ENCODE measurements around the gene CLCA4.

Gene CLCA4

GRCh38 chr1:86616871-86617270 lies 70.0 kb downstream of the CLCA4 start:
- DNase-seq (ENCODE audit: low read depth in 1 of 2, low spot score in 1 of 2) = no peak

- no peak for DNase-seq (ENCODE audit: low read depth in 1 of 2, low spot score in 1 of 2)
These were observed 71.5 kb downstream of the CLCA4 start for GRCh38 chr1:86618358-86618757.

DNA sequence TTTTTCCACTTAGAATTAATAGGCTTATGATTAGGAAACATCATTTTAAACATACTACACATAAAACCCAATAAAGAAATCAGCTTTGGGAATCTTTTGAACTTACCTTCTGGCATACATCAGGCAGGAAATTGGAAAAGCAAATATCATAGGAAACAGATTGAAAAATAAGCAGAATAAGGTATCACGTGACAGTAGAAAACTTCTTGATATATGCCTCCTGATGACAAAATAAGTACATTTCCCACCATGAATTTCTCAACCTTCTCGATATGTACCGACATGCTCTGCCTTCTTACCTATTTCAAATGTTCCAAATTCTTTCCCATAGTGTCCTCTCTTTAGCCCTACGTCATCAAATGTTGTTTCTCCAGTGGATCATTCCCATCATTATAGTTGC lies 72.4 kb downstream of the CLCA4 start:
- DNase-seq (ENCODE audit: low read depth in 1 of 2, low spot score in 1 of 2) = no peak

GRCh38 chr1:86621286-86621685 lies 74.4 kb downstream of the CLCA4 start:
- DNase-seq (ENCODE audit: low read depth in 1 of 2, low spot score in 1 of 2) = no peak
